Measurements from ENCODE around the gene CCN6.
"Not testable (repeated sequence)": the region's sequence is repeated elsewhere in the genome, so short reads cannot be mapped to it uniquely, and the experiment has no call there.

The CCN6 gene

GRCh38 chr6:112054555-112055190, 769 bp downstream of the CCN6 start:
- DNase-seq: no peak

GRCh38 chr6:112058243-112059032, 4.5 kb downstream of the CCN6 start:
- DNase-seq: no peak

- no peak for DNase-seq
Observed at GRCh38 chr6:112061605-112062004, 7.7 kb downstream of the CCN6 start.

DNA sequence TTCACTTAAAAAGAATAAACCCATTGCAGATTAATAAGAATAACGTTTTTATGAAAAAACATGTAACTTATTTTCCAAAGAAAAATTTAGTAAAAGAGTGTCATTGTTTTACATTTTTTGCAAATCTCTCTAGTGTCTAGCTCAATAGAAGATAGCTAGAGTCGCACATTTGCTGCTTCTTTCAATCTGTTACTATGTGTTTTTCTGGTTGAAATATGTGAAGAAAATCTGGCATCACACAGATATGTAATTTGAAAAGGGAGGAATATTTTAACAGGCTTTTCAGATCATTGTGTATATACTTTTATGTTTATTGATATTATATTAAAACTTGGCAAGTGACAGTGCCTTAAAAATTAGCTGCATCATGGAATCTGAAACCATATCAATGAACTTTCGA, 9.1 kb downstream of the CCN6 start:
- DNase-seq: no peak

DNA sequence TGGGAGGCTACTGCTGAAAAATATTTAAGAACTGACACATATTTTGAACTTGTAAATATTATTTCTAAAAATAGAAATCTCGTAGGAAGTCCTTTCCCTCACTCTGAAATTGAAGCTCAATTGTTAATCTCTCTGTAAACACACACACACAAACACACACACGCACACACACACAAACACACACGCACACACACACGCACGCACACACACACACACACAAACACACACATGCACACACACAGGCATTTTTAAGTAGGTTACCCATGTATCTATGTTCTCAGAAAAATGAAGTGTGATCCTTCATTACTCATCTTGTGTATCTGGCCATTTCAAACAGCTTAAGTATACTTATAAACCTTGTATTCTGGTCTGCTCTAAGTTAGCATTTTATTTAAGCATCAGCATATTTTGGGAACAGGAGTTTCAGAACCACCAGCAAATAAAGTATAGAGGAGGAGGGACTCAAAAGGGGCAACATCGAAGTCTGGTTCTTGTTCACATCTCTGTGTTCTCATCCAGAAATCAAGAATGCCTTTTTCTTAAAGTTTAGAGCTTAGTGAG, 11.6 kb downstream of the CCN6 start:
- DNase-seq: no peak

DNA sequence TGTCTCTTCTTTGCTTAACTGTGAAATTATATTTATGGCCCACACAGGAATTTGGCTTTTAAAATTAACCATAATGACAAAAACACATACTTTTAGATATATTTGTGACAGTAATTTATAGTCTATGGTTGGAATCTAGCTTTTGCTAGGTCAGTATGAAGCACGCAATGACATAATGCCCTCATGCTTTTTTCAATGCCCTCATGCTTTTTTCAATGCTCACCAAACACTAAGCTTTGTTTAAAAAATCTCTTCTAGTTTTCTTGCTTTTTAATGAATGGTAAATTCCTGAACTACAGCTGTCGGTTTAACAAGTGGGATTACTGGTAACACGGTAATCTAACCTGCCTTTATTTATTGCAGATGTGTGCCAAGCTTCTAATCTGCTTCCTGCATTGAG, 12.7 kb downstream of the CCN6 start:
- DNase-seq: no peak

DNA sequence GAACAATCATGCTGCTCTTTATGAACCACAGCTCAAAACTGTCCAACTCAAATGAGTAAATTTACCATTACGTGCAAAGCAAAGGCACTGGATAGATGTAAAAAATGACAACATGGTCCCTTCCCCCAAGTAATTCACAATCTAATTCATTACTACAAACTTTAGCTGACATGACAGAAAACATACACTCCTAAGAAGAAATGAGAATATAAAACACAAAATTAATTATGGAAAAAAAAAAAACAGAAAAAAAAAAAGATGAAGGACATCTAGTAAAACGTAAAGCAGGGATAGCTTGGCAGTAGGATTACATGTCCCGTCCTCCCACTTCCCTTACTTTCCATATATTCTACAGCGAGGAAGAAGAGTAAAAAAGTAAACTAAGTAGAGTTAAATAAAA, 27.7 kb downstream of the CCN6 start:
- no peak for DNase-seq

GRCh38 chr6:112085286-112086065, 31.6 kb downstream of the CCN6 start:
- DNase-seq: no peak

- no peak for DNase-seq
Observed at GRCh38 chr6:112086744-112087135, 32.8 kb downstream of the CCN6 start.

GRCh38 chr6:112087136-112087911, 33.4 kb downstream of the CCN6 start, which contains the start of the genes FAM229B and TUBE1:
Gene FAM229B, plus strand, starts transcription at chr6:112087591. Its CDS starts 11,693 bp downstream, at chr6:112099284.
Gene TUBE1, minus strand, starts transcription at chr6:112087482. Its CDS starts 48 bp downstream, at chr6:112087434.
- DNase-seq: peak; percentile 90

- DNase-seq: no peak
Observed at GRCh38 chr6:112087916-112088315, 34.0 kb downstream of the CCN6 start.

- DNase-seq: no peak
Observed at GRCh38 chr6:112096901-112097300, 43.0 kb downstream of the CCN6 start.

DNA sequence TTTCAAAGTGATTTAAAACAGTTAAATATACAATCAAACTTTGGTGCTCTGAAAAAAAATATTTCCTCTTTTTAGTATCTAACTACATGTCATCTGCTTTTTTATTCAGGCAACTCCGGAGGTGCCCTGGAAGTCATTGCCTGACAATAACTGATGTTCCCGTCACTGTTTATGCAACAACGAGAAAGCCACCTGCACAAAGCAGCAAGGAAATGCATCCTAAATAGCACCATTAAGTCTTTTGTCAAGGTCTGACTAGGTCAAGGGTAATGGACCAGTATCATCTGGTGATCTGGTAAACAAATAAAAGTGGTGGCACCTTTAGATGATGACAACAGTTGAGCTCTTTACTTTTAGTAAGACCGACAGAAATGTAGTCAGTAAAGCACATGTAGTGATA, 46.7 kb downstream of the CCN6 start:
- no peak for DNase-seq

GRCh38 chr6:112106026-112106425, 52.1 kb downstream of the CCN6 start:
- not testable (repeated sequence) for DNase-seq

DNA sequence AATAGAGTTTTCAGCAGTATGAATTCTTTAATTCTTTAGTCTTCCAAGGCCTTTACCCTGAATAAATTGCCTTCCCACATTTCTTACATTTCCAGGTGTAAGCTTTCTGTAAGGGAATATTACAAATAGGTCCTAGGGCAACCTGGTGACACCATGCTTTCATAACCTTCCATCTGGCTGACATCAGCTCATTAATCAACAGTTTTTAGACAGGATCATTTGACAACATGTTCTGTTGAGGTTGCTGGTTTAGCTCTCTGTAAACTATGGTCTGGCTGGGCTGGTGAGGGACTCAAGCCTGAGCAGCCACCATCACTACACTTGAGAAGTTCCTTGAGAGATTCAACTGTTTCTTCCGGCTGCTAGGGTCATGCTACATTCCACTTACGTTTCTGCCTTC, 52.7 kb downstream of the CCN6 start:
- no peak for DNase-seq

GRCh38 chr6:112109262-112109661, 55.4 kb downstream of the CCN6 start:
- no peak for DNase-seq

- no peak for DNase-seq
Observed at GRCh38 chr6:112113431-112113830, 59.5 kb downstream of the CCN6 start.

DNA sequence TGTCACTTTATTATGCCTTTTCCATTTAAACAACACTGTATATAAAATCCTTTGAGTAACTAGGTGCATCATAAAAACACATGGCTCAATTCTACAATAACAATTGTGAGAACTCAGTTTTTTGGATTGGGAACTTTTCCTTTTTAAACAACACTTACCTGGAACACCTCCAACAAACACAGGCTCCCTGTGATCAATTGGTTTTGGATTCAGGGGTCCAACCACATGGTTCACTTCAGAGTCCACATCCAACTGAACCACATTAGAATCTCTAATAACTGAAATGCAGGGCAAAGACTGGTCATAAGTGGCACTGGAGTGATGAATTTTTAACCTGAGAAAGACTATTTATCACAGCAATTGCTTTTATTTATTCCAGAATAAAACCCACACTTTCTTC, 60.0 kb downstream of the CCN6 start:
- DNase-seq: no peak

GRCh38 chr6:112114577-112115223, 60.8 kb downstream of the CCN6 start:
- DNase-seq: no peak

GRCh38 chr6:112116221-112116620, 62.3 kb downstream of the CCN6 start:
- DNase-seq: no peak

- DNase-seq: no peak
Observed at GRCh38 chr6:112117554-112117953, 63.6 kb downstream of the CCN6 start.

- DNase-seq: no peak
Observed at GRCh38 chr6:112118034-112118433, 64.1 kb downstream of the CCN6 start.
